ENCODE measurements around the gene DRGX. TPM values are rescaled to one million over a fixed set of nuclear protein-coding genes. Genes with fewer than 3 reads are reported as not detected.

The DRGX gene
- total RNA-seq, 1 experiment from 2014 or later: not detected

DNA sequence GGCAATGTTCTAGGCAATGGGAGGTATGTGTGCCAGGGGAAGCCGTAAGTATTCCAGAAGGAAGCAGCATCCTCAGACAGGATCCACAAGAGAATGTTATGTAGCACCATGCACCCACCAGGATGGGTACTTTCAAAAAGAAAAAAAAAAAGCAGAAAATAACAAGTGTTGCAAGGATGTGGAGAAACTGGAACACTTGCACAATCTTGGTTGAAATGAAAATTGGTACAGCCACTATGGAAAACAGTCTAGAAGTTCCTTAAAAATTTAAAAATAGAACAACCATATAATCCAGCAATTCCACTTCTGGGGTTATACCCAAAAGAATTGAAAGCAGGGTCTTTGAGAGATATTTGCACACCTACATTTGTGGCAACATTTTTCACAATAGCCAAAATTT lies 76.7 kb downstream of the DRGX start:
- DNase-seq (ENCODE audit: low read depth): no peak

DNA sequence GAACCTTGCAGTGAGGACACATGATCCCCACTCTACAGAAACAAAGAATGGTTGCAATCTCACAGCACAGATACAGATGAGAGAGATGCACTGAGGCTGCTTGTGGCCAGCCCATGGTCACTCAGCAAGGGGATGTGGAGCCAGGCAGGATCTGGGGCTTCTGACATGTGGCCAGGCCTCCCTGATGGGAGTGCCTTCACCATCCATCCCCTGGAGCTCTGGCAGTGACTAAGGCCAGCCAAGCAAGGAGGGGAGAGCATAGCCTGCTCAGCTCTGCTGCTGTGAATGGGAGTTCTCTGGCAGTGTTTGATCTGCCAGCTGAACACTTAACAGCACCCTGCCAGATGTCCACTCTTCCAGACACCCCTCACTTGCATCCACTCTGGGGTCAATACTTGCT lies 77.1 kb downstream of the DRGX start:
- no peak for DNase-seq (ENCODE audit: low read depth)

DNA sequence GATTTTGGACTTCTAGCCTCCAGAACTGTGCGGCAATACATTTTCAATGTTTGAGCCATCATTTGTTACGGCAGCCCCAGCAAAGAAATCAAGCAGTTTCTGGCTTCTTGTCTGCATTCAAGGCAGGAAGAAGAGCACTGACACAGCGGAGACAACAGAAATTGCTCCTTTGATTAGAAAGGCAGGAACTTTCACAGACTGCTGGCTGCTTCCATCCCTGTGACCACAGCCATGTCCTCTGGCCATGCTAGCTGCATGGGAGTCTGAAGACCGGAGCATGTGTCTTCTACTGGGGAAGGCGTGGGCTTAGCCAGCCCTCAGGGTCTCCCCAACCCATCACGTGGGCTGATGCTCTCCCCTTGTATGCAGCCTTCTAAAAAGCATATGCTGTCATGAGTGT lies 77.9 kb downstream of the DRGX start:
- no peak for DNase-seq (ENCODE audit: low read depth)

DNA sequence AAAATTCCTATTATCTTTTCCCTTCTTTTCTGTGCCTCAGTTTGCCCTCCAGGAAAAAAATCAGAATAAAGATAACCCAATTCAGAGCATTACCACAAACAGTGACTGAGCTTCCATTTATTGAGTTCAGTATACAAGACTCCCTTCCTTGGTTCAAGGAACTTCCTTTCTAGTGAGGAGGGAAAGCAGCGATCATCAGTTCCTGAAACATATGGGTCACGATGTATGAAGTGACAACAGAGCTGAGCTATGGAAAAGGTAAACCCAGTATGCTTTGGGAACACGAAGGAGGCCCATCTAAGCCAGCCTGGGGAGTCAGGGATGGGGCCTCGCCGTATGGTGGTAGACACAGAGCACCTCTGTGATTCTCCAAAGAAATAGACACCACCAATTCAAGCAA lies 81.1 kb downstream of the DRGX start:
- no peak for DNase-seq (ENCODE audit: low read depth)

Other genes starting within 250 kb of the DRGX start
- not detected in 2 replicates for gene TMEM273, start 207.7 kb downstream of the DRGX start, total RNA-seq (2014; rRNA removed; shearing (Covaris generic))
- not detected in 2 replicates for gene C10orf71, start 96.9 kb downstream of the DRGX start, total RNA-seq (2014; rRNA removed; shearing (Covaris generic))
- gene ERCC6, start 143.0 kb upstream of the DRGX start, total RNA-seq (2014; rRNA removed; shearing (Covaris generic)): 7.8 and 8.1 TPM in 2 replicates
- not detected in 2 replicates for gene SLC18A3, start 214.2 kb upstream of the DRGX start, total RNA-seq (2014; rRNA removed; shearing (Covaris generic))
- gene CHAT, start 217.9 kb upstream of the DRGX start, total RNA-seq (2014; rRNA removed; shearing (Covaris generic)): not detected in 2 replicates